Measurements from ENCODE around the gene MUC22.
"Not testable (repeated sequence)": the region's sequence is repeated elsewhere in the genome, so short reads cannot be mapped to it uniquely, and the experiment has no call there.

MUC22 gene

DNA sequence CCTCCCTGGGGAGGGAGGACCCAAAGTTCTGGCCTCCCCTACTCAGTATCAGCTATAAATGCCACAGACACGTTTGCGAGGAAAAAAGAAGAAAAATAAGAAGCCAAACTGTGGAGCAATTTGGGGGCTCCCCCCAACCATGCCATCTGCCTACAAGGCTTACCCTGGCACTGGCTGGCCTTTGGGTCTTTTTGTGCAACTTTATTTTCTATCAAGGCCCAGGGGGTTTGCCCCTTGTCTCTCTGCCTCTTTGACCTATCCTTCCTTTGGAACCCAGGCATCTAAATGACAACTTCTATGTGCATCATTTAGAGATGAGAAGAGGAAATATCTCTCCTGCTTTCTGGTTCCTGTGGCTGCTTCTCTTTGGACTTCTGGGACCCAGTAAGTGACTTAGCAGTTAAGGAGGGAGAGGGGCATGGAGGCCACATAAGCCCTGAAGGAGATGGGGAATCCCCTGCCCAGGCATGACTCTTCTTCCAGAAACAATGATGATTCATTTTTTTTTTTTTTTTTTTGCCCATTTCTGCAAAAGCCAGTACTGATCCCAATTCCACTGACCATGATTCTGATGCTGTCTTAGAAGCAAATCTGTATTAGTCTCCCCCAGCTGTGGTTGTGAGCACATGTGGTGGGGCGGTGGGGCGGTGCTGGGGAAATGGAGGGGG, at the start of gene MUC22:
TSS of gene MUC22 (plus strand) at position 82 of the 668 bp plus-strand sequence. CDS start at position 315, 233 bp downstream.
- no peaks in the 10 kb centered on the region for H3K4me1 ChIP-seq (ENCODE audit: insufficient read depth, insufficient read length)
- no peak within 1 kb of the TSS for H3K9ac ChIP-seq (ENCODE audit: insufficient read length, low read depth)
- H3K4me3 ChIP-seq (ENCODE audit: insufficient read length, low read depth): no peak within 1 kb of the TSS
- TF ChIP-seq YY1 (IDR thresholded peaks at IDR 0.05; ENCODE audit: insufficient read depth, insufficient read length): no peak
- no peak for TF ChIP-seq SUZ12 (IDR thresholded peaks at IDR 0.05; ENCODE audit: extremely low read depth, insufficient read depth, insufficient read length)
- TF ChIP-seq ZNF274 (IDR thresholded peaks at IDR 0.05; ENCODE audit: low read depth, low read length): no peak
- no peaks in the 10 kb centered on the region for H3K36me3 ChIP-seq (ENCODE audit: insufficient read depth, insufficient read length, low read length)
- DNase-seq (ENCODE audit: low read depth, low spot score): no peak
- no peaks in the 10 kb centered on the region for H3K27me3 ChIP-seq (ENCODE audit: insufficient read depth, insufficient read length)
- H3K9me3 ChIP-seq (ENCODE audit: insufficient read depth, low read length): peaks cover 4% of the 10 kb centered on the region; the same call in 1 of the 2 replicates

DNA sequence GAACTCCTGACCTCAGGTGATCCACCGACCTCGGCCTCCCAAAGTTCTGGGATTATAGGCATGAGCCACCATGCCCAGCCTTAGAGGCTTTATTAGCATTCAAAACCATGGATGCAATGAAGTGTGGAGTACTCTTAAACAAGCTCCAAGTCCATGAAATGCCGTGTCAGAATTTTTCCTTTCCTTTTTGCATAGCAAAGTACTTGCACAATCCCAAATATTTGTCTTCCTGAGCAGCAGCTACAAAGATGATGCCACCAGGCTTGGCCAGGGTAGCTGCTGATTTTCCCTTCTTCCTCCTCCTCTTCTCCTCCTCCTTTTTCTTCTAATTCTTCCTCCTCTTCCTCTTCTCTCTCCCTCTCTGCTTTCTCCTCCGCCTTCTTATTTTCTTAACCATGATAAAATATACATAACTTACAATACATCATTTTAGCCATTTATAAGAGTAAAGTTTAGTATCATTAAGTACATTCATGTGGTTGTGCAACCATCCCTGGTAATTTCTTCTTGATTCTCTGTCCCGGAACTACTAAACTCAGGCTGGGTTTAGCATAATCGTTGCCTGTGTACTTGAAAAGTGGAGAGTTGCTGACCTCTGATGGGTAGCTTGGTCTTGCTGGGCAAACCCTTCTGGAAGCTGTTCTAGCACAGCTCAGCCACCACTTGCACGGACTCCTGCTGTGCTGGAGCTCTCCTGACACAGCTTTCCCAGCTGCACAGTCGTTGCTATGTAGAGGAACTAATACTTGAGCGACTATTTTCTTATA, 49.2 kb upstream of the MUC22 start:
- Histone ChIP-seq H3K4me1 (ENCODE audit: insufficient read depth, insufficient read length) (peaks cover 1% of the 10 kb centered on the region), H3K36me3 (ENCODE audit: insufficient read depth, insufficient read length, low read length) (no peaks in the 10 kb centered on the region), H3K9ac (ENCODE audit: insufficient read length, low read depth) (no peak overlapping the region), H3K9me3 (ENCODE audit: insufficient read depth, low read length) (no peaks in the 10 kb centered on the region; the same call in 1 of the 2 replicates), H3K27me3 (ENCODE audit: insufficient read depth, insufficient read length) (peaks cover 12% of the 10 kb centered on the region), H3K4me3 (ENCODE audit: insufficient read length, low read depth) (no peak overlapping the region)
- DNase-seq (ENCODE audit: low read depth, low spot score): no peak
- TF ChIP-seq YY1 (IDR thresholded peaks at IDR 0.05; ENCODE audit: insufficient read depth, insufficient read length) (no peak), ZNF274 (IDR thresholded peaks at IDR 0.05; ENCODE audit: low read depth, low read length) (no peak), SUZ12 (IDR thresholded peaks at IDR 0.05; ENCODE audit: extremely low read depth, insufficient read depth, insufficient read length) (no peak)

DNA sequence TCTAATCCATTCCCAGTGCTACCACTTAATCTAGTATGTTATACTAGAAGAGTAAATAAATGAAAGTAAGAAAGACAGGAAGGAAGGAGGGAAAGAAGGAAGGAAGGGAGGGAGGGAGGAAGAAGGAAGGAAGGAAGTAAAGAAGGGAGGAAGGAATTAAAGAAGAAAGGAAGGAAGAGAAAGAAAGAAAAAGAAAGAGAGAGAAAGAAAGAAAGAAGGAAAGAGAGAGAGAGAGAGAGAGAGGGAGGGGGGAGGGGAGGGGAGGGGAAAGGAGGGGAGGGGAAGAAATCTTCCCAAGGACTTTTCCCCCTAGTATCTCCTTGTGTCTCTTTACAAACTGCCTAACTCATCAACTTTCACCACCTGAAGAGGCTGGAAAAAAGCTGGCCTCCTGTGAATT, 47.6 kb upstream of the MUC22 start:
- Histone ChIP-seq H3K9ac (ENCODE audit: insufficient read length, low read depth) (peak overlapping the region; percentile 21), H3K27me3 (ENCODE audit: insufficient read depth, insufficient read length) (no peaks in the 10 kb centered on the region), H3K4me3 (ENCODE audit: insufficient read length, low read depth) (no peak overlapping the region), H3K9me3 (ENCODE audit: insufficient read depth, low read length) (no peaks in the 10 kb centered on the region; the same call in 1 of the 2 replicates), H3K4me1 (ENCODE audit: insufficient read depth, insufficient read length) (no peaks in the 10 kb centered on the region), H3K36me3 (ENCODE audit: insufficient read depth, insufficient read length, low read length) (no peaks in the 10 kb centered on the region)
- no peak for TF ChIP-seq YY1 (IDR thresholded peaks at IDR 0.05; ENCODE audit: insufficient read depth, insufficient read length)
- TF ChIP-seq SUZ12 (IDR thresholded peaks at IDR 0.05; ENCODE audit: extremely low read depth, insufficient read depth, insufficient read length): no peak
- TF ChIP-seq ZNF274 (IDR thresholded peaks at IDR 0.05; ENCODE audit: low read depth, low read length): no peak
- no peak for DNase-seq (ENCODE audit: low read depth, low spot score)

GRCh38 chr6:30963641-30964040, 46.6 kb upstream of the MUC22 start:
- Histone ChIP-seq H3K9me3 (ENCODE audit: insufficient read depth, low read length) (no peaks in the 10 kb centered on the region; the same call in 1 of the 2 replicates), H3K9ac (ENCODE audit: insufficient read length, low read depth) (no peak overlapping the region), H3K27me3 (ENCODE audit: insufficient read depth, insufficient read length) (no peaks in the 10 kb centered on the region), H3K36me3 (ENCODE audit: insufficient read depth, insufficient read length, low read length) (no peaks in the 10 kb centered on the region), H3K4me1 (ENCODE audit: insufficient read depth, insufficient read length) (no peaks in the 10 kb centered on the region), H3K4me3 (ENCODE audit: insufficient read length, low read depth) (no peak overlapping the region)
- no peak for DNase-seq (ENCODE audit: low read depth, low spot score)
- TF ChIP-seq YY1 (IDR thresholded peaks at IDR 0.05; ENCODE audit: insufficient read depth, insufficient read length) (no peak), ZNF274 (IDR thresholded peaks at IDR 0.05; ENCODE audit: low read depth, low read length) (no peak), SUZ12 (IDR thresholded peaks at IDR 0.05; ENCODE audit: extremely low read depth, insufficient read depth, insufficient read length) (no peak)

GRCh38 chr6:30964075-30964474, 46.2 kb upstream of the MUC22 start:
- no peak overlapping the region for H3K4me3 ChIP-seq (ENCODE audit: insufficient read length, low read depth)
- H3K36me3 ChIP-seq (ENCODE audit: insufficient read depth, insufficient read length, low read length): no peaks in the 10 kb centered on the region
- no peak overlapping the region for H3K9ac ChIP-seq (ENCODE audit: insufficient read length, low read depth)
- H3K4me1 ChIP-seq (ENCODE audit: insufficient read depth, insufficient read length): no peaks in the 10 kb centered on the region
- H3K27me3 ChIP-seq (ENCODE audit: insufficient read depth, insufficient read length): no peaks in the 10 kb centered on the region
- DNase-seq (ENCODE audit: low read depth, low spot score): no peak
- H3K9me3 ChIP-seq (ENCODE audit: insufficient read depth, low read length): no peaks in the 10 kb centered on the region; the same call in 1 of the 2 replicates
- TF ChIP-seq ZNF274 (IDR thresholded peaks at IDR 0.05; ENCODE audit: low read depth, low read length) (no peak), YY1 (IDR thresholded peaks at IDR 0.05; ENCODE audit: insufficient read depth, insufficient read length) (no peak), SUZ12 (IDR thresholded peaks at IDR 0.05; ENCODE audit: extremely low read depth, insufficient read depth, insufficient read length) (no peak)

DNA sequence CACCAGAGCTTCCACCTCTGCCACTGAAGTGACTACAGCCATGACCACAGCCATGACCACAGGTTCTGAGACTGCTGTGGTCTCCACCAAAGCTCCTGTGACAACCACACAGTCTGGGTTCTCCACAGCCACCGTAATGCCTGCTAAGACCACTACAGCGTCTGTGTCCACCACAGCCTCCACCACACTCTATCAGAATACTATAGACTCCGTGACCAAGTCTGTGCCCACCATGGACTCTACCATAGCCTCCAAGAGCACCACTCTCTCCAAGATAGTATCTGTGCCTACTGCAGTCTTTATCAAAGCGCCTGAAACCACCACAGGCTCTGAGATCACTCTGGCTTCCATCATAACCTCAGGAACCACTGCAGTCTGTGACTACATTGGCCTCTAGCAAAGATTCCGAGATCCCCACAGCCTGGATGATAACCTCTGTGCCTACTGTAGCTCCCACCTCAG, 45.1 kb upstream of the MUC22 start:
- TF ChIP-seq SUZ12 (IDR thresholded peaks at IDR 0.05; ENCODE audit: extremely low read depth, insufficient read depth, insufficient read length) (no peak), ZNF274 (IDR thresholded peaks at IDR 0.05; ENCODE audit: low read depth, low read length) (no peak), YY1 (IDR thresholded peaks at IDR 0.05; ENCODE audit: insufficient read depth, insufficient read length) (no peak)
- H3K9me3 ChIP-seq (ENCODE audit: insufficient read depth, low read length): no peaks in the 10 kb centered on the region
- no peak for DNase-seq (ENCODE audit: low read depth, low spot score)
- H3K4me3 ChIP-seq (ENCODE audit: insufficient read length, low read depth): no peak overlapping the region
- no peaks in the 10 kb centered on the region for H3K4me1 ChIP-seq (ENCODE audit: insufficient read depth, insufficient read length)
- H3K9ac ChIP-seq (ENCODE audit: insufficient read length, low read depth): no peak overlapping the region
- no peaks in the 10 kb centered on the region for H3K36me3 ChIP-seq (ENCODE audit: insufficient read depth, insufficient read length, low read length)
- no peaks in the 10 kb centered on the region for H3K27me3 ChIP-seq (ENCODE audit: insufficient read depth, insufficient read length)

- H3K36me3 ChIP-seq (ENCODE audit: insufficient read depth, insufficient read length, low read length): no peaks in the 10 kb centered on the region
- H3K9me3 ChIP-seq (ENCODE audit: insufficient read depth, low read length): no peaks in the 10 kb centered on the region
- H3K4me3 ChIP-seq (ENCODE audit: insufficient read length, low read depth): no peak overlapping the region
- no peak for DNase-seq (ENCODE audit: low read depth, low spot score)
- no peaks in the 10 kb centered on the region for H3K27me3 ChIP-seq (ENCODE audit: insufficient read depth, insufficient read length)
- H3K9ac ChIP-seq (ENCODE audit: insufficient read length, low read depth): no peak overlapping the region
- no peaks in the 10 kb centered on the region for H3K4me1 ChIP-seq (ENCODE audit: insufficient read depth, insufficient read length)
- TF ChIP-seq ZNF274 (IDR thresholded peaks at IDR 0.05; ENCODE audit: low read depth, low read length) (no peak), SUZ12 (IDR thresholded peaks at IDR 0.05; ENCODE audit: extremely low read depth, insufficient read depth, insufficient read length) (no peak)
Observed at GRCh38 chr6:30966154-30966553, 44.1 kb upstream of the MUC22 start.

GRCh38 chr6:30969171-30969570, 41.1 kb upstream of the MUC22 start:
- DNase-seq (ENCODE audit: low read depth, low spot score); H3K36me3 ChIP-seq (ENCODE audit: insufficient read depth, insufficient read length, low read length); H3K4me3 ChIP-seq (ENCODE audit: insufficient read length, low read depth); H3K27me3 ChIP-seq (ENCODE audit: insufficient read depth, insufficient read length); H3K9ac ChIP-seq (ENCODE audit: insufficient read length, low read depth); H3K9me3 ChIP-seq (ENCODE audit: insufficient read depth, low read length); H3K4me1 ChIP-seq (ENCODE audit: insufficient read depth, insufficient read length): not testable (repeated sequence)
